Ectodermal cell (in vitro differentiated cells): ENCODE data around the gene ERLEC1. TPM values are rescaled to one million over a fixed set of nuclear protein-coding genes. Genes with fewer than 3 reads are reported as not detected.
A peak's percentile ranks its signal among the peaks of the same experiment; 100 is the strongest.

Experiments used
- H3K27ac ChIP-seq: 2 replicates; pipeline ENCODE4 v1.7.0; 2013; ENCODE audit warnings: mild to moderate bottlenecking, low read depth, low read length; ENCODE audit not compliant: insufficient read depth, poor library complexity, severe bottlenecking
- H3K27me3 ChIP-seq: 2 replicates; pipeline ENCODE4 v1.7.0; 2013; ENCODE audit warnings: mild to moderate bottlenecking, low read length; ENCODE audit not compliant: insufficient read depth, control insufficient read depth, poor library complexity, severe bottlenecking
- H3K36me3 ChIP-seq: one replicate; pipeline ENCODE4 v1.7.0; 2013; ENCODE audit warnings: low read length; ENCODE audit not compliant: control insufficient read depth, insufficient read depth
- H3K4me1 ChIP-seq: one replicate; pipeline ENCODE4 v1.7.0; 2013; ENCODE audit warnings: low read length; ENCODE audit not compliant: control insufficient read depth, insufficient read depth
- H3K4me3 ChIP-seq: 2 replicates; pipeline ENCODE4 v1.7.0; 2013; ENCODE audit warnings: low read depth, low read length, control low read depth; ENCODE audit not compliant: insufficient read depth
- H3K9me3 ChIP-seq: 2 replicates; pipeline ENCODE4 v1.7.0; 2013; ENCODE audit warnings: mild to moderate bottlenecking, low read length, moderate library complexity; ENCODE audit not compliant: control insufficient read depth
- WGBS, 2 experiments: methylation state at CpG; one replicate each; pipeline ENCODE4 v1.1.7; 2013; ENCODE audit warnings: missing lambda C conversion rate in 2 of 2; 5-methylcytosine and 5-hydroxymethylcytosine counted together
- polyA plus RNA-seq, 4 experiments: library from polyadenylated mRNA; stranded (reverse); fragments of 50-300 nt; gene quantifications; one replicate each; pipeline ENCODE4 v1.2.3, GENCODE V29; 2013

ERLEC1 gene, protein sequence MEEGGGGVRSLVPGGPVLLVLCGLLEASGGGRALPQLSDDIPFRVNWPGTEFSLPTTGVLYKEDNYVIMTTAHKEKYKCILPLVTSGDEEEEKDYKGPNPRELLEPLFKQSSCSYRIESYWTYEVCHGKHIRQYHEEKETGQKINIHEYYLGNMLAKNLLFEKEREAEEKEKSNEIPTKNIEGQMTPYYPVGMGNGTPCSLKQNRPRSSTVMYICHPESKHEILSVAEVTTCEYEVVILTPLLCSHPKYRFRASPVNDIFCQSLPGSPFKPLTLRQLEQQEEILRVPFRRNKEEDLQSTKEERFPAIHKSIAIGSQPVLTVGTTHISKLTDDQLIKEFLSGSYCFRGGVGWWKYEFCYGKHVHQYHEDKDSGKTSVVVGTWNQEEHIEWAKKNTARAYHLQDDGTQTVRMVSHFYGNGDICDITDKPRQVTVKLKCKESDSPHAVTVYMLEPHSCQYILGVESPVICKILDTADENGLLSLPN
- 33.9 TPM for polyA plus RNA-seq (2013, experiment 1 of 4)
- polyA plus RNA-seq (2013, experiment 2 of 4), result 36.8 TPM
- 36.2 TPM for polyA plus RNA-seq (2013, experiment 3 of 4)
- 38.8 TPM for polyA plus RNA-seq (2013, experiment 4 of 4)

GRCh38 chr2:53786705-53787613, at the start of gene ERLEC1, which contains the start of gene ASB3:
Gene ERLEC1 (plus strand): TSS chr2:53787044. CDS start chr2:53787211, 167 bp downstream.
Gene ASB3 (minus strand): TSS chr2:53786953. CDS start chr2:53765572, 21,381 bp downstream.
- Histone ChIP-seq H3K27me3 (no peaks in the 10 kb centered on the region), H3K36me3 (no peaks in the 10 kb centered on the region), H3K4me1 (peaks cover 22% of the 10 kb centered on the region), H3K9me3 (no peaks in the 10 kb centered on the region), H3K4me3 (peak within 1 kb of the TSS; percentile 77), H3K27ac (peak within 1 kb of the TSS; percentile 70)
- WGBS, 2 experiments, result 0% methylated on average over 72 to 77 of the region's 77 CpGs

DNA sequence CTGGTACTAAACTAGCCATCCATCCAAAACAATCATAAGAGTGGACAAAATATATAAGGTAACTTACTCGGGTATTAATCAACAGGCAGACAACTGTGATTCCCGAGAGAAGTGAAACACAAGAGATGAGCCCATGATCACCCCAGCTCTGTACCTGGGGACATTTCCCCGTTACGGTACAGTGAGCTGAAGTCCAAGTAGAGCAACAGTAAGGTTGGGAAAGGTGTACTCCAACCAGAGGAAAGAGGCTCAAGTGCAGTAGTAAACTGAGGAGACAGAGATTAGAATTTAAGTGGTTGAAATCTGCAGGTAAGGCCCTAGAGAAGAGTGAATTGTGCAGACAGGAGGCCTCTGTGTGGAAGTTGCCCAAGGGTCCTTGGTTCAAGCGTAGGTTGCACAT, 49.8 kb upstream of the ERLEC1 start:
- WGBS, 2 experiments, result 93 to 96% methylated on average over 5 of the region's 5 CpGs
- Histone ChIP-seq H3K4me1 (no peaks in the 10 kb centered on the region), H3K4me3 (no peak overlapping the region), H3K9me3 (no peaks in the 10 kb centered on the region), H3K27me3 (no peaks in the 10 kb centered on the region), H3K27ac (no peak overlapping the region), H3K36me3 (no peaks in the 10 kb centered on the region)

GRCh38 chr2:53739032-53739431, 47.8 kb upstream of the ERLEC1 start:
- H3K4me1 ChIP-seq, result no peaks in the 10 kb centered on the region
- no peaks in the 10 kb centered on the region for H3K27me3 ChIP-seq
- H3K27ac ChIP-seq, result no peak overlapping the region
- WGBS, 2 experiments, result 100% methylated on average over 1 of the region's 1 CpG; no CpG with 5 or more reads in 1 of the 2 experiments
- H3K4me3 ChIP-seq, result no peak overlapping the region
- H3K36me3 ChIP-seq, result no peaks in the 10 kb centered on the region
- no peaks in the 10 kb centered on the region for H3K9me3 ChIP-seq

- Histone ChIP-seq H3K4me1 (no peaks in the 10 kb centered on the region), H3K9me3 (no peaks in the 10 kb centered on the region), H3K36me3 (no peaks in the 10 kb centered on the region), H3K27me3 (no peaks in the 10 kb centered on the region), H3K27ac (no peak overlapping the region), H3K4me3 (no peak overlapping the region)
These were observed 46.7 kb upstream of the ERLEC1 start for GRCh38 chr2:53740170-53740569.

DNA sequence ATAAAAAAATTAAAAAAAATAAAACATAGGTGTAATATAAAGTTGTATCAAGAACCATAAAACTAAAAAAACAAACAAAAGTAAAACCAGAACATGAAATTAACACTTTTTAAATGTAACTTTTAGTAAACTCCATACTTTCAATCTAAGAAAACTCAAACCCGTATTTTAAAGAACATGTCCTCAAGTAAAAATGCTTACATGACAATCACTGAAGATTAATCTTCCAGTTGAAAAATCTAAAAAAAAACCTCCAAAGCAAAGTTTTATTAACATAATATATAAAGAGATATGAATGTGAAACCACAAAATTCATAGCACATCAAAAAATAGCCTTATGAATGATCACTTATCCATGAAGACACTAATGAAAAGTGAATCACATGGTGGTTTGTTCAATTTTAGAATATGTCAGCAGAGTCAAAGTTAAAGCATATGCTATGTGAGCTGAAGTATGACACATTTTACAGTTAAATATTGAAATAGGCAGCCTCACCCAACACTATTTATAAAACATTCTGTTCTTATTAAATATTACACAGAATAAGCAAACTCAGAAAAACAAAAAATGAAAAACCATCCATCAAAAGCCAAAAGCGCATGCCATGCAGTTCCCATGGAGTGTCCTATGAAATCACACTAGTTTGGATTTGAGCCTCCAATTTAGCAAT, 42.3 kb upstream of the ERLEC1 start:
- no peaks in the 10 kb centered on the region for H3K36me3 ChIP-seq
- H3K27ac ChIP-seq, result no peak overlapping the region
- no peak overlapping the region for H3K4me3 ChIP-seq
- no peaks in the 10 kb centered on the region for H3K9me3 ChIP-seq
- no peaks in the 10 kb centered on the region for H3K27me3 ChIP-seq
- 94 to 100% methylated on average over 2 of the region's 2 CpGs for WGBS, 2 experiments
- H3K4me1 ChIP-seq, result no peaks in the 10 kb centered on the region

- Histone ChIP-seq H3K27ac (no peak overlapping the region), H3K36me3 (no peaks in the 10 kb centered on the region), H3K9me3 (no peaks in the 10 kb centered on the region), H3K4me3 (no peak overlapping the region), H3K4me1 (no peaks in the 10 kb centered on the region), H3K27me3 (no peaks in the 10 kb centered on the region)
- WGBS, 2 experiments, result 94 to 96% methylated on average over 3 to 4 of the region's 4 CpGs
These were observed 36.6 kb upstream of the ERLEC1 start for GRCh38 chr2:53750041-53750768.

- Histone ChIP-seq H3K9me3 (no peaks in the 10 kb centered on the region), H3K4me3 (no peak overlapping the region), H3K27me3 (no peaks in the 10 kb centered on the region), H3K4me1 (no peaks in the 10 kb centered on the region), H3K27ac (no peak overlapping the region), H3K36me3 (no peaks in the 10 kb centered on the region)
- WGBS, 2 experiments, result 89 to 100% methylated on average over 1 of the region's 1 CpG
These were observed 35.1 kb upstream of the ERLEC1 start for GRCh38 chr2:53751728-53752127.

- Histone ChIP-seq H3K27ac (no peak overlapping the region), H3K36me3 (no peaks in the 10 kb centered on the region), H3K4me1 (no peaks in the 10 kb centered on the region), H3K4me3 (no peak overlapping the region), H3K9me3 (no peaks in the 10 kb centered on the region), H3K27me3 (no peaks in the 10 kb centered on the region)
- 78 to 93% methylated on average over 3 to 4 of the region's 4 CpGs for WGBS, 2 experiments
These were observed 34.5 kb upstream of the ERLEC1 start for GRCh38 chr2:53752385-53752784.

GRCh38 chr2:53753041-53753440, 33.8 kb upstream of the ERLEC1 start:
- Histone ChIP-seq H3K27ac (no peak overlapping the region), H3K4me3 (no peak overlapping the region), H3K4me1 (no peaks in the 10 kb centered on the region), H3K9me3 (no peaks in the 10 kb centered on the region), H3K27me3 (no peaks in the 10 kb centered on the region), H3K36me3 (no peaks in the 10 kb centered on the region)
